A549 treated with AZD2906 at 1 μM for 4 hours (cell line): ENCODE data around the gene LRIG3. TPM values are rescaled to one million over a fixed set of nuclear protein-coding genes. Genes with fewer than 3 reads are reported as not detected.

Experiments
- total RNA-seq: library from RNA; stranded (reverse); fragments of 200-300 nt; extraction: Qiagen RNA extraction; gene quantifications from 5 replicates; pipeline ENCODE4 v1.2.3, GENCODE V29; 2022

Gene LRIG3, protein sequence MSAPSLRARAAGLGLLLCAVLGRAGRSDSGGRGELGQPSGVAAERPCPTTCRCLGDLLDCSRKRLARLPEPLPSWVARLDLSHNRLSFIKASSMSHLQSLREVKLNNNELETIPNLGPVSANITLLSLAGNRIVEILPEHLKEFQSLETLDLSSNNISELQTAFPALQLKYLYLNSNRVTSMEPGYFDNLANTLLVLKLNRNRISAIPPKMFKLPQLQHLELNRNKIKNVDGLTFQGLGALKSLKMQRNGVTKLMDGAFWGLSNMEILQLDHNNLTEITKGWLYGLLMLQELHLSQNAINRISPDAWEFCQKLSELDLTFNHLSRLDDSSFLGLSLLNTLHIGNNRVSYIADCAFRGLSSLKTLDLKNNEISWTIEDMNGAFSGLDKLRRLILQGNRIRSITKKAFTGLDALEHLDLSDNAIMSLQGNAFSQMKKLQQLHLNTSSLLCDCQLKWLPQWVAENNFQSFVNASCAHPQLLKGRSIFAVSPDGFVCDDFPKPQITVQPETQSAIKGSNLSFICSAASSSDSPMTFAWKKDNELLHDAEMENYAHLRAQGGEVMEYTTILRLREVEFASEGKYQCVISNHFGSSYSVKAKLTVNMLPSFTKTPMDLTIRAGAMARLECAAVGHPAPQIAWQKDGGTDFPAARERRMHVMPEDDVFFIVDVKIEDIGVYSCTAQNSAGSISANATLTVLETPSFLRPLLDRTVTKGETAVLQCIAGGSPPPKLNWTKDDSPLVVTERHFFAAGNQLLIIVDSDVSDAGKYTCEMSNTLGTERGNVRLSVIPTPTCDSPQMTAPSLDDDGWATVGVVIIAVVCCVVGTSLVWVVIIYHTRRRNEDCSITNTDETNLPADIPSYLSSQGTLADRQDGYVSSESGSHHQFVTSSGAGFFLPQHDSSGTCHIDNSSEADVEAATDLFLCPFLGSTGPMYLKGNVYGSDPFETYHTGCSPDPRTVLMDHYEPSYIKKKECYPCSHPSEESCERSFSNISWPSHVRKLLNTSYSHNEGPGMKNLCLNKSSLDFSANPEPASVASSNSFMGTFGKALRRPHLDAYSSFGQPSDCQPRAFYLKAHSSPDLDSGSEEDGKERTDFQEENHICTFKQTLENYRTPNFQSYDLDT
- total RNA-seq: 3.5 to 5.1 TPM (median 4.1 TPM) in 5 replicates

DNA sequence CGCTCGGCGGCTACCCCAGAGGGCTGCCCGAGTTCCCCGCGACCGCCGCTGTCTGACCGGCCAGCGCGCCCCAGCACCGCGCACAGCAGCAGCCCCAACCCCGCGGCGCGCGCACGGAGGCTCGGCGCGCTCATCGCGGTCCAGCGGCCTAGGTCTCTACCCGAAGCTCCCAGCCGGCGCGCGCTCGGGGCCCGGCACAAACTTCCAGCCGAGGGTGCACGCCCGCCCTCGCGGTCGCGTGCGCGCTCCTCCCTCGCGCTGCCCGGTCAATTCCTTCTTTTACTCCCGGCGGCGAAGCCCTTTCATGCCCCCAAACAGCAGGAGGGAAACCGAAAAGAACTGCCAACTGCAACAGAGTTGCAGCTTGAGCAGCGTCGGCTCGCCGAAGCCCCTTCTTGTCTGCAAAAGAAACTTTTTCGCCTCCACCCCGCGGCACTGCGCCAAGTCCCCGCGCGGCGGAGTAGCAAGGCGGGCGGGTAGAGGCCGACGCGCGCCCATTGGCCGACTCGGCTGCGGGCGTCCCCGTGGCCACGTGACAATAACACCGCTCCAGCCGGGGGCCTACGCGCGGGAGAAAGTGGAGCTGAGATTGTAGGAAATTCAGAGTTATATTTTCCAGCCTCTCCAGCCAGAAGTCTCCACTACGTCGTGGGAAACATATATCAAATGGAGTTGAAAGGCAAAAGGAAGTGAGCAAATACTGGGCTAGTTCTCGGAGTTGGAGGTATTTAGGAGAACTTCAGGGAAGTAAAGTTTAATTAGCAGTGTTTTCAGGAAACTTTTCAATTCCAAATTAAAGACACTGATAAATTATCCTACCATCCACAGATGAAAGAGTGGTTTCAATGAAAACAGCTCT lies at the start of gene LRIG3:
Gene LRIG3 (minus strand): TSS at position 403 of the 859 bp plus-strand sequence. CDS start 269 bp downstream, at position 134.

